ENCODE results near the gene CLEC2D. TPM values are rescaled to one million over a fixed set of nuclear protein-coding genes. Genes with fewer than 3 reads are reported as not detected.

Gene CLEC2D
- total and polyA plus RNA-seq, 7 experiments from 2014 or later: 182 to 378 (median 323) TPM

- POLR2A ChIA-PET: interaction anchor here (0.5 to 5.7 kb wide), 16 partner anchors 16 to 1123 kb away, joined by 3 to 119 read pairs (median 6); partner anchors contain the start of gene CLEC2D
- H3K4me3 ChIP-seq (ENCODE audit: low read length): no peak overlapping the region
- H3K4me1 Mint-ChIP-seq: peaks cover 24 to 80% (median 66%) of the 10 kb centered on the region in 7 donors
- H3K36me3 ChIP-seq (ENCODE audit: control insufficient read depth in 2 of 3, insufficient read depth in 3 of 3, low read length in 3 of 3): no peaks in the 10 kb centered on the region
- H3K36me3 Mint-ChIP-seq: peaks cover 0 to 58% (median 7%) of the 10 kb centered on the region in 5 donors
- intact Hi-C loops (cut with micrococcal nuclease): loop anchor here (1.0 to 10.0 kb wide), 13 partner anchors 13 to 511 kb away; partner anchors contain the start of gene CLEC2D (in 1 of the 2)
- H3K9me3 ChIP-seq (ENCODE audit: control insufficient read depth in 2 of 3, low read length in 3 of 3): no peaks in the 10 kb centered on the region
- H3K27ac Mint-ChIP-seq: peak overlapping the region; percentile 78 to 97 (median 91)
- H3K9me3 Mint-ChIP-seq: peaks cover 0 to 14% (median 2%) of the 10 kb centered on the region in 11 donors
- DNase-seq: peak; percentile 45 to 84 (median 75)
- peak overlapping the region in 9 of 10 donors; percentile 15 to 78 (median 73) for H3K4me3 Mint-ChIP-seq
- peak overlapping the region; percentile 40 for H3K27ac ChIP-seq (ENCODE audit: low read depth, low read length)
- ATAC-seq: peak; percentile 90
- H3K27me3 Mint-ChIP-seq: peaks cover 0 to 20% (median 0%) of the 10 kb centered on the region in 5 donors
- H3K27me3 ChIP-seq (ENCODE audit: control insufficient read depth in 2 of 2, insufficient read depth in 2 of 2, low read length in 2 of 2): no peaks in the 10 kb centered on the region
- CTCF ChIA-PET: interaction anchor here (0.7 to 6.2 kb wide), 23 partner anchors 10 to 128 kb away, joined by 3 to 89 read pairs (median 4); no protein-coding TSS in a partner anchor
- H3K4me1 ChIP-seq (ENCODE audit: control insufficient read depth in 2 of 2, insufficient read depth in 2 of 2, low read length in 2 of 2): peaks cover 23 to 33% of the 10 kb centered on the region in 2 donors
These were observed 35.2 kb upstream of the CLEC2D start for GRCh38 chr12:9634177-9634803.

- Histone ChIP-seq H3K9me3 (ENCODE audit: control insufficient read depth in 2 of 3, low read length in 3 of 3) (no peaks in the 10 kb centered on the region), H3K27ac (ENCODE audit: low read depth, low read length) (peak overlapping the region; percentile 40), H3K4me3 (ENCODE audit: low read length) (no peak overlapping the region), H3K36me3 (ENCODE audit: control insufficient read depth in 2 of 3, insufficient read depth in 3 of 3, low read length in 3 of 3) (no peaks in the 10 kb centered on the region), H3K4me1 (ENCODE audit: control insufficient read depth in 2 of 2, insufficient read depth in 2 of 2, low read length in 2 of 2) (peaks cover 24 to 33% of the 10 kb centered on the region in 2 donors), H3K27me3 (ENCODE audit: control insufficient read depth in 2 of 2, insufficient read depth in 2 of 2, low read length in 2 of 2) (no peaks in the 10 kb centered on the region)
- Mint-ChIP-seq H3K4me1 (peaks cover 24 to 81% (median 69%) of the 10 kb centered on the region in 7 donors), H3K27ac (peak overlapping the region; percentile 5 to 97 (median 91)), H3K27me3 (peaks cover 0 to 17% (median 0%) of the 10 kb centered on the region in 5 donors), H3K4me3 (peak overlapping the region; percentile 14 to 80 (median 48)), H3K9me3 (peaks cover 0 to 20% (median 4%) of the 10 kb centered on the region in 11 donors), H3K36me3 (peaks cover 0 to 54% (median 10%) of the 10 kb centered on the region in 5 donors)
- intact Hi-C loops (cut with micrococcal nuclease): loop anchor here (1.0 to 10.0 kb wide), 13 partner anchors 12 to 510 kb away; partner anchors contain the start of gene CLEC2D (in 1 of the 2)
- no peak for DNase-seq
- ChIA-PET CTCF (interaction anchor here (0.7 to 6.2 kb wide), 21 partner anchors 11 to 127 kb away, joined by 3 to 89 read pairs (median 4); no protein-coding TSS in a partner anchor), POLR2A (interaction anchor here (0.5 to 5.7 kb wide), 20 partner anchors 15 to 1122 kb away, joined by 3 to 119 read pairs (median 5); partner anchors contain the start of gene CLEC2D)
- no peak for ATAC-seq
These were observed 34.4 kb upstream of the CLEC2D start for GRCh38 chr12:9634969-9635754.

- ChIA-PET CTCF (interaction anchor here (0.8 to 6.2 kb wide), 9 partner anchors 11 to 161 kb away, joined by 3 to 89 read pairs (median 6); no protein-coding TSS in a partner anchor), POLR2A (interaction anchor here (0.8 to 5.7 kb wide), 9 partner anchors 14 to 263 kb away, joined by 3 to 119 read pairs (median 5); partner anchors contain the start of gene CLEC2D)
- no peaks in the 10 kb centered on the region for H3K27me3 ChIP-seq (ENCODE audit: control insufficient read depth in 2 of 2, insufficient read depth in 2 of 2, low read length in 2 of 2)
- DNase-seq (no peak), ATAC-seq (no peak)
- Mint-ChIP-seq H3K4me1 (peaks cover 24 to 78% (median 73%) of the 10 kb centered on the region in 7 donors), H3K27ac (peak overlapping the region; percentile 38 to 97 (median 91)), H3K27me3 (peaks cover 0 to 6% (median 0%) of the 10 kb centered on the region in 5 donors), H3K4me3 (peak overlapping the region in 9 of 10 donors; percentile 3 to 78 (median 29)), H3K36me3 (peaks cover 0 to 54% (median 14%) of the 10 kb centered on the region in 5 donors), H3K9me3 (peaks cover 0 to 32% (median 7%) of the 10 kb centered on the region in 11 donors)
- H3K9me3 ChIP-seq (ENCODE audit: control insufficient read depth in 2 of 3, low read length in 3 of 3): no peaks in the 10 kb centered on the region
- intact Hi-C loops (cut with micrococcal nuclease): loop anchor here in 1 of 2 donors (10.0 kb wide), 1 partner anchor 509 kb away; no protein-coding TSS in a partner anchor
- H3K27ac ChIP-seq (ENCODE audit: low read depth, low read length): peak overlapping the region; percentile 40
- no peak overlapping the region for H3K4me3 ChIP-seq (ENCODE audit: low read length)
- no peaks in the 10 kb centered on the region for H3K36me3 ChIP-seq (ENCODE audit: control insufficient read depth in 2 of 3, insufficient read depth in 3 of 3, low read length in 3 of 3)
- peaks cover 24 to 33% of the 10 kb centered on the region in 2 donors for H3K4me1 ChIP-seq (ENCODE audit: control insufficient read depth in 2 of 2, insufficient read depth in 2 of 2, low read length in 2 of 2)
These were observed 33.2 kb upstream of the CLEC2D start for GRCh38 chr12:9636150-9636850.

DNA sequence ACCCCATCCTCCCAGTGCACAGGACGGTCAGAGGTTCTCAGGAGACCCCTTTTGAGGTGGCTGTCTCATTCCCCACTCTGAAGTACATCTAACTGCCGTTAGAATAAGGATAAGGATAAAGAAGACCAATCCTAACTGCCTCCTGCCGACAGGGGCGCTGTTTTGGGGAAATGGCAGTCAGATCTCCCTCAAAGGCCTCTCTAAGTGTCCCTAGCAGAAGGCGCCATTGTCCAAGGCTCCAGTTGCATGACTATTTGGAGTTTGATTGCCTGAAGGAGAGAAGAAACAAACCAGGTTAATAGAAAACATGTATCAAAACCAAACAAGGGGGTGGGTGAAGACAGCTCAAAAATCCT is 32.7 kb upstream of the CLEC2D start:
- no peak overlapping the region for H3K4me3 ChIP-seq (ENCODE audit: low read length)
- H3K4me3 Mint-ChIP-seq: peak overlapping the region in 2 of 10 donors; percentile 8 to 24
- DNase-seq (no peak), ATAC-seq (no peak)
- H3K36me3 Mint-ChIP-seq: peaks cover 4 to 54% (median 17%) of the 10 kb centered on the region in 5 donors
- H3K27me3 ChIP-seq (ENCODE audit: control insufficient read depth in 2 of 2, insufficient read depth in 2 of 2, low read length in 2 of 2): no peaks in the 10 kb centered on the region
- H3K9me3 ChIP-seq (ENCODE audit: control insufficient read depth in 2 of 3, low read length in 3 of 3): no peaks in the 10 kb centered on the region
- ChIA-PET POLR2A (interaction anchor here (0.9 to 5.7 kb wide), 7 partner anchors 14 to 263 kb away, joined by 3 to 119 read pairs (median 16); partner anchors contain the start of gene CLEC2D), CTCF (interaction anchor here (0.8 to 5.2 kb wide), 4 partner anchors 71 to 113 kb away, joined by 3 to 36 read pairs (median 8); no protein-coding TSS in a partner anchor)
- no peak overlapping the region for H3K27ac ChIP-seq (ENCODE audit: low read depth, low read length)
- H3K27ac Mint-ChIP-seq: peak overlapping the region in 7 of 9 donors; percentile 40 to 95 (median 87)
- peaks cover 24 to 82% (median 72%) of the 10 kb centered on the region in 7 donors for H3K4me1 Mint-ChIP-seq
- no peaks in the 10 kb centered on the region for H3K36me3 ChIP-seq (ENCODE audit: control insufficient read depth in 2 of 3, insufficient read depth in 3 of 3, low read length in 3 of 3)
- H3K27me3 Mint-ChIP-seq: peaks cover 0 to 2% (median 0%) of the 10 kb centered on the region in 5 donors
- H3K9me3 Mint-ChIP-seq: peaks cover 0 to 36% (median 9%) of the 10 kb centered on the region in 11 donors
- H3K4me1 ChIP-seq (ENCODE audit: control insufficient read depth in 2 of 2, insufficient read depth in 2 of 2, low read length in 2 of 2): peaks cover 24 to 33% of the 10 kb centered on the region in 2 donors
- intact Hi-C loops (cut with micrococcal nuclease): loop anchor here in 1 of 2 donors (10.0 kb wide), 1 partner anchor 508 kb away; no protein-coding TSS in a partner anchor

- no peaks in the 10 kb centered on the region for H3K27me3 ChIP-seq (ENCODE audit: control insufficient read depth in 2 of 2, insufficient read depth in 2 of 2, low read length in 2 of 2)
- no peak for DNase-seq
- no peak overlapping the region for H3K4me3 ChIP-seq (ENCODE audit: low read length)
- H3K9me3 Mint-ChIP-seq: peaks cover 0 to 50% (median 11%) of the 10 kb centered on the region in 11 donors
- H3K4me3 Mint-ChIP-seq: no peak overlapping the region
- ATAC-seq: no peak
- H3K4me1 ChIP-seq (ENCODE audit: control insufficient read depth in 2 of 2, insufficient read depth in 2 of 2, low read length in 2 of 2): peaks cover 23 to 28% of the 10 kb centered on the region in 2 donors
- no peaks in the 10 kb centered on the region for H3K27me3 Mint-ChIP-seq
- no peaks in the 10 kb centered on the region for H3K9me3 ChIP-seq (ENCODE audit: control insufficient read depth in 2 of 3, low read length in 3 of 3)
- H3K36me3 ChIP-seq (ENCODE audit: control insufficient read depth in 2 of 3, insufficient read depth in 3 of 3, low read length in 3 of 3): no peaks in the 10 kb centered on the region
- peaks cover 5 to 64% (median 15%) of the 10 kb centered on the region in 5 donors for H3K36me3 Mint-ChIP-seq
- ChIA-PET CTCF (interaction anchor here (1.0 to 1.5 kb wide), 3 partner anchors 68 to 111 kb away, joined by 3 to 5 read pairs (median 4); no protein-coding TSS in a partner anchor), POLR2A (interaction anchor here (0.7 to 2.6 kb wide), 5 partner anchors 8 to 303 kb away, joined by 3 to 37 read pairs (median 4); no protein-coding TSS in a partner anchor)
- no peak overlapping the region for H3K27ac ChIP-seq (ENCODE audit: low read depth, low read length)
- no peak overlapping the region for H3K27ac Mint-ChIP-seq
- intact Hi-C loops (cut with micrococcal nuclease): loop anchor here in 1 of 2 donors (10.0 kb wide), 1 partner anchor 305 kb away; no protein-coding TSS in a partner anchor
- peaks cover 22 to 83% (median 70%) of the 10 kb centered on the region in 7 donors for H3K4me1 Mint-ChIP-seq
These were observed 29.5 kb upstream of the CLEC2D start for GRCh38 chr12:9640024-9640423.

Measured in naive thymus-derived CD4-positive, alpha-beta T cell (primary cell).